ENCODE measurements around the gene SERAC1.
"Not testable (repeated sequence)": the region's sequence is repeated elsewhere in the genome, so short reads cannot be mapped to it uniquely, and the experiment has no call there.

Gene SERAC1

GRCh38 chr6:158174514-158174913, 6.5 kb upstream of the SERAC1 start:
- DNase-seq (ENCODE audit: low read depth in 2 of 2) = no peak

- DNase-seq (ENCODE audit: low read depth in 2 of 2) = no peak
Measured at GRCh38 chr6:158174024-158174423, 6.0 kb upstream of the SERAC1 start.

- no peak for DNase-seq (ENCODE audit: low read depth in 2 of 2)
Measured at GRCh38 chr6:158172001-158172400, 3.9 kb upstream of the SERAC1 start.

GRCh38 chr6:158170656-158171081, 2.6 kb upstream of the SERAC1 start:
- DNase-seq (ENCODE audit: low read depth in 2 of 2) = no peak

- DNase-seq (ENCODE audit: low read depth in 2 of 2) = not testable (repeated sequence)
Measured at GRCh38 chr6:158169634-158170033, 1.6 kb upstream of the SERAC1 start.

- DNase-seq (ENCODE audit: low read depth in 2 of 2) = no peak
Measured at GRCh38 chr6:158165919-158166416, 2.1 kb downstream of the SERAC1 start.

GRCh38 chr6:158164579-158165170, 3.4 kb downstream of the SERAC1 start:
- no peak for DNase-seq (ENCODE audit: low read depth in 2 of 2)

- DNase-seq (ENCODE audit: low read depth in 2 of 2) = no peak
Measured at GRCh38 chr6:158161566-158162254, 6.4 kb downstream of the SERAC1 start.

GRCh38 chr6:158160932-158161539, 7.0 kb downstream of the SERAC1 start:
- no peak for DNase-seq (ENCODE audit: low read depth in 2 of 2)

GRCh38 chr6:158158748-158159147, 9.3 kb downstream of the SERAC1 start:
- DNase-seq (ENCODE audit: low read depth in 2 of 2) = no peak

GRCh38 chr6:158158123-158158522, 9.9 kb downstream of the SERAC1 start:
- DNase-seq (ENCODE audit: low read depth in 2 of 2) = no peak

GRCh38 chr6:158157064-158157764, 10.8 kb downstream of the SERAC1 start:
- DNase-seq (ENCODE audit: low read depth in 2 of 2) = no peak

- DNase-seq (ENCODE audit: low read depth in 2 of 2) = no peak
Measured at GRCh38 chr6:158154816-158155215, 13.2 kb downstream of the SERAC1 start.

- no peak for DNase-seq (ENCODE audit: low read depth in 2 of 2)
Measured at GRCh38 chr6:158153576-158153975, 14.5 kb downstream of the SERAC1 start.

GRCh38 chr6:158152659-158153058, 15.4 kb downstream of the SERAC1 start:
- DNase-seq (ENCODE audit: low read depth in 2 of 2) = no peak

- not testable (repeated sequence) for DNase-seq (ENCODE audit: low read depth in 2 of 2)
Measured at GRCh38 chr6:158152025-158152424, 16.0 kb downstream of the SERAC1 start.

GRCh38 chr6:158150701-158151100, 17.4 kb downstream of the SERAC1 start:
- no peak for DNase-seq (ENCODE audit: low read depth in 2 of 2)

GRCh38 chr6:158149641-158150040, 18.4 kb downstream of the SERAC1 start:
- no peak for DNase-seq (ENCODE audit: low read depth in 2 of 2)

- DNase-seq (ENCODE audit: low read depth in 2 of 2) = no peak
Measured at GRCh38 chr6:158143700-158144099, 24.4 kb downstream of the SERAC1 start.

GRCh38 chr6:158142789-158143188, 25.3 kb downstream of the SERAC1 start:
- DNase-seq (ENCODE audit: low read depth in 2 of 2) = no peak

- DNase-seq (ENCODE audit: low read depth in 2 of 2) = no peak
Measured at GRCh38 chr6:158131926-158132325, 36.1 kb downstream of the SERAC1 start.

- no peak for DNase-seq (ENCODE audit: low read depth in 2 of 2)
Measured at GRCh38 chr6:158125271-158125670, 42.8 kb downstream of the SERAC1 start.

Data from activated CD8-positive, alpha-beta memory T cell treated with anti-CD3 and anti-CD28 coated beads for 4 hours (primary cell).